Right ventricle myocardium inferior (tissue), 1 donor: ENCODE data around the gene SHROOM1. TPM values are rescaled to one million over a fixed set of nuclear protein-coding genes. Genes with fewer than 3 reads are reported as not detected.
"Not testable (repeated sequence)": the region's sequence is repeated elsewhere in the genome, so short reads cannot be mapped to it uniquely, and the experiment has no call there.

Experiments
- ATAC-seq: fragments of 200-7000 bp; cut with Tn5 transposase; one replicate; pipeline ENCODE4 v1.9.1; 2020; ENCODE audit warnings: mild to moderate bottlenecking, moderate library complexity
- DNase-seq: peaks from one replicate; pipeline ENCODE4 v3.0.0; 2021; ENCODE audit errors: missing footprints
- intact Hi-C: fragments of 100-400 bp; cut with DNase I; formaldehyde crosslinking; loops from one replicate; pipeline ENCODE4 v1.11.0; 2022
- total RNA-seq: library from RNA; stranded (reverse); fragmentation: NEBNext Ultra II Directional; extraction: Animal tissue kit (Norgen Biotek cat#: 25700); gene quantifications from one replicate; pipeline ENCODE4 v1.2.1, GENCODE V29; 2021
- donor health status: DM: no; HTN: yes; CAD: no; lungs with severe emphysema.

Gene SHROOM1
- total RNA-seq, 1 donor from 2014 or later, result 5.0 TPM

GRCh38 chr5:132814503-132815294 lies 15.7 kb downstream of the SHROOM1 start:
- DNase-seq, result no peak
- intact Hi-C loops, result loop anchor here (5.0 kb wide), 2 partner anchors 37 to 287 kb away; partner anchors contain the start of gene SEPTIN8
- ATAC-seq, result peak; percentile 20

- intact Hi-C loops, result no loop called here
These were observed 16.6 kb downstream of the SHROOM1 start for GRCh38 chr5:132813599-132814502.

GRCh38 chr5:132812781-132813598 lies 17.5 kb downstream of the SHROOM1 start, which contains the start of gene SOWAHA:
Gene SOWAHA, plus strand, starts transcription at chr5:132813302. Its CDS starts 320 bp downstream, at chr5:132813622.
- no peak for ATAC-seq
- intact Hi-C loops, result no loop called here

More at GRCh38 chr5:132813599-132814502, 16.6 kb downstream of the SHROOM1 start:
- peak; percentile 71 for ATAC-seq
- DNase-seq, result no peak

DNA sequence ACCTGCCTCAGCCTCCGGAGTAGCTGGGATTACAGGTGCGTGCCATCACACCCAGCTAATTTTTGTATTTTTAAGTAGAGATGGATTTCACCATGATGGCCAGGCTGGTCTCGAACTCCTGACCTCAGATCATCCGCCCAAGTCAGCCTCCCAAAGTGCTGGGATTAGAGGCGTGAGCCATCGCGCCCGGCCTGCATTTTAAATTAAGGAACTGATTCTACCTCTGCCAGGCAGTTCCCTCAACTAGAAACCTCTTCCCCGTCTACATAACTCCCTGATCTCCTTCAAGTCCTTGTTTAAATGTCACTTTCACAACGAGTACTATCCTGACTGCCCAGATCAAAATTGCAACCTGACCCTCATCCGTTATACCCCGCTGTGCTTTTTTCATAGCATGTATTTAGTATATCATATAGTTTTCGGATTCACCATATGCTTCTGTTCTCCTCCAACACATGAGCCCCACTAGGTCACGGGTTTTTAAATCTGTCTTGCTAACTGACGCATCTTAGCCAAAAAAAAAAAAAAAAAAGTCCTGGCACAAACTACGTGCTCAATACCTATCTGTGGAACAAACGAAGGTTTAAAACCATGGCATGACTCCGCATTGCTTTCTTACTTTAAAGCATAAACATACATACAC lies 18.2 kb downstream of the SHROOM1 start:
- ATAC-seq (no peak), DNase-seq (no peak)
- intact Hi-C loops, result no loop called here

More at GRCh38 chr5:132812781-132813598, 17.5 kb downstream of the SHROOM1 start, which contains the start of gene SOWAHA:
- DNase-seq, result no peak

DNA sequence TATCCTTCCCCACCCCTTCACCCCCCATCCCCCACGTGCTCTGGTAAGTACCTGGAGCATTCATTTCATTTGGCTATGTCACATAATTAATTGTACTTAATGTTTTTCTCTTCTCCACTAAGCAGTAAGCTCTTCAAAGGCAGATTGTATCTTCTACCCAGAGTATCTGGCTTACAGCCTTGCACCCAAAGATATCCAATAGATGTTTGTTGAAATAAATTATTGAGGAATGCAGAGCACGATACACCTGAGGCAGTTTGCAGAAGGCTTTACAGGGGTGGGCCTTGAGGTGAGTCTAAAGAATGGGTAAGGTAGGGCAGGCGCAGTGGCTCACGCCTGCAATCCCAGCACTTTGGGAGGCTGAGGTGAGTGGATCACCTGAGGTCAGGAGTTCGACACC lies 19.8 kb downstream of the SHROOM1 start:
- DNase-seq (no peak), ATAC-seq (no peak)
- intact Hi-C loops, result no loop called here

- intact Hi-C loops, result no loop called here
- DNase-seq (no peak), ATAC-seq (no peak)
These were observed 21.6 kb downstream of the SHROOM1 start for GRCh38 chr5:132808866-132809265.

DNA sequence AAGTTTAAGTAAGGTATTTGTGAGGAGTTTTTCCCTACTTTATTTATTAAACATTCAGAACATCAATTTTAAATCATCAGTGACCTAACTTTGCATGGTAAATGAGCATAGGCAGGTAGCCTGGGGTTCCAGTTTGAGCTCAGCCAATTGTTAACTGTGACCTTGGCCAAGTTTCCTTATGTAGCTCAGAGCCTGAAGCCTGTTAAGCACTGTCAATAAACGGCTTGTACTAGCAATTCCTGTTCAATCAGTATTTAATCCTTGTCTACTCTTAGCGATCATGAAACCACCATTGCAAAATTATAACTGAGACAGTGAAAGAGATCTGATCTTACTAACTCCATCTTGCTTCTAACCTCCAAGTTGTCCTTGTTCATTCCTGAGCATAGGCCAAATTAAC lies 22.0 kb downstream of the SHROOM1 start:
- no peak for ATAC-seq
- intact Hi-C loops, result no loop called here

DNA sequence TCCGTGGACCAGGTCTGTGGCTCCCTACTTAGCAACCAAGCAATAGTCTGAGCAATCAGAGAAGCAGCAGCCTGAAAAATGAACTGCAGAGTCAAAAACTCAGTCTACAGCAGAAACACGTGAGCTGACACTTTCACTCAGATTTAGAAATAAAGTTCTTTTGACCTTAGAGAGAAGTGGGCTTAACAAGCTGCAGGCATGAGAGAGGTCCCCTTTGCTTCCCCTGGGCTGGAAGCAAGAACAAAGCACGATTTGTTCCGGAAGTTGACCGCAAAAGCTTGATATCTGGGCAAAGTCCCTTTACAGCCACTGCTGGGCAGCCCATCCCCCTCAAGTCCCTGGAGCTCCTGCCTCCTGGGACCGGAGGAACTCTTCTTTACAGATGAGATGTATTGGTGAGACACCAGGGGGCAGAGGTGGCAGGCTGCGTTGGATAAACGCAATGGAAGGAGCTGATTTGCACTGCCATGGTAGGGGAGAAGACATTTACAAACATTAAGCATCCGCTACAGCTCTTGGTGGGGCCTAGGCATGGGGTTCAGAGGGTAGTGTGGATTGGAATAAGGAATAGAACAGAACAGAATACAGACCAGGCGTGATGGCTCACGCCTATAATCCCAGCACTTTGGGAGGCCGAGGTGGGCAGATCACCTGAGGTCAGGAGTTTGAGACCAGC lies 23.1 kb downstream of the SHROOM1 start:
- ATAC-seq, result no peak
- intact Hi-C loops, result no loop called here
- no peak for DNase-seq

More for the DNA sequence above, 22.0 kb downstream of the SHROOM1 start:
- DNase-seq, result no peak

DNA sequence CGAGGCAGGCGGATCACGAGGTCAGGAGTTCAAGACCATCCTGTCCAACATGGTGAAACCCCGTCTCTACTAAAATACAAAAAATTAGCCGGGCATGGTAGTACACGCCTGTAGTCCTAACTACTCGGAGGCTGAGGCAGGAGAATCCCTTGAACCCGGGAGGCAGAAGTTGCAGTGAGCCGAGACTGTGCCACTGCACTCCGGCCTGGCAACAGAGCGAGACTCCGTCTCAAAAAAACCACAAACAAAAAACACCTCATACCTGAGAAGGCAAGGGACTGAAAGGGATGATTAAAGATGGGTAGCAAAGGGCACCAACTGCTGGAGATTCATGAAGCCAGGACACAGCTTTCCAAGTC lies 23.7 kb downstream of the SHROOM1 start:
- ATAC-seq, intact Hi-C loops, DNase-seq: not testable (repeated sequence)

DNA sequence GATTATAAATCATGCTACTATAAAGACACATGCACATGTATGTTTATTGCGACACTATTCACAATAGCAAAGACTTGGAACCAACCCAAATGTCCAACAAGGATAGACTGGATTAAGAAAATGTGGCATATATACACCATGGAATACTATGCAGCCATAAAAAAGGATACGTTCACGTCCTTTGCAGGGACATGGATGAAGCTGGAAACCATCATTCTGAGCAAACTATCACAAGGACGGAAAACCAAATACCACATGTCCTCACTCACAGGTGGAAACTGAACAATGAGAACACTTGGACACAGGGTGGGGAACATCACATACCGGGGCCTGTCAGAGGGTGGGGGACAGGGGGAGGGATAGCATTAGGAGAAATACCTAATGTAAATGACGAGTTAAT lies 24.6 kb downstream of the SHROOM1 start:
- intact Hi-C loops, DNase-seq, ATAC-seq: not testable (repeated sequence)

- DNase-seq, ATAC-seq, intact Hi-C loops: not testable (repeated sequence)
These were observed 26.2 kb downstream of the SHROOM1 start for GRCh38 chr5:132804219-132804618.

- intact Hi-C loops, DNase-seq, ATAC-seq: not testable (repeated sequence)
These were observed 27.8 kb downstream of the SHROOM1 start for GRCh38 chr5:132802685-132803066.

GRCh38 chr5:132802044-132802684 lies 28.3 kb downstream of the SHROOM1 start:
- intact Hi-C loops, result no loop called here
- DNase-seq (no peak), ATAC-seq (no peak)

DNA sequence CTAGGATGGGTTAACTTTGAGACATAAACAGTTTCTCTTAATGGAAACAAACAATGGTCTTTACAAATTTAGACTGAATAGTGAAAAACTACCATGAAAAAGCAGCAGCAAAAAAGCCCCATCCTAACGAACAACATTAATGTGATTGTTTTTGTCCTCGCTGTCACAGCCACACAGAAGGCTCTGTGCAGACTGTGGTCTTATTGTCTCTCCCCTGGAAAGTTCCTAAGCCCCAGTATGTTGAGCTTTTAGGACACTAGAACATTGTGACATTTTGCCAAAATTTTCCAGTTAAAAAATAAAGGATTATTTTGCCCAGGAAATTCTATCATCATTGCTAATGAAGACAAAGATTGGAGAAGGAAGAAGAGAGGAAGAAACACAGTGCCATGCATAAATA lies 29.9 kb downstream of the SHROOM1 start:
- no peak for DNase-seq
- intact Hi-C loops, result no loop called here
- ATAC-seq, result no peak

DNA sequence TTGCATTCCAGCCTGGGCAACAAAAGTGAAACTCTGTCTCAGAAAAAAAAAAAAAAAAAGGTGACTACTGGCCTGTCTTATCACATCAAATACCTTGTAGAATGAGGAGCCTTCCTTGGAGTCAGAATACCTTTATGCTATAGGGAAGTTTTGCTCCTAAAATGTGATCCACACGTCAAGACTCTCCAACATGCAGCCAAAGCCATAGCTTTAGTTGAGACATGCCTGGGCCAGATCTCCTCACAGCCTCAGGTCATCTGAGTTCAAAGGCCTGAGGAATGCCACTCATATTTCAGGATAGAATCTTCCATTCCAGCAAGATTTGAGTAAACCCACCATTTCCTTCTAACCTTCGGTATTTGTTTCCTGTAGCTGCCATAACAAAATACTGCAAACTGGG lies 31.1 kb downstream of the SHROOM1 start:
- intact Hi-C loops, result no loop called here
- DNase-seq (no peak), ATAC-seq (no peak)

DNA sequence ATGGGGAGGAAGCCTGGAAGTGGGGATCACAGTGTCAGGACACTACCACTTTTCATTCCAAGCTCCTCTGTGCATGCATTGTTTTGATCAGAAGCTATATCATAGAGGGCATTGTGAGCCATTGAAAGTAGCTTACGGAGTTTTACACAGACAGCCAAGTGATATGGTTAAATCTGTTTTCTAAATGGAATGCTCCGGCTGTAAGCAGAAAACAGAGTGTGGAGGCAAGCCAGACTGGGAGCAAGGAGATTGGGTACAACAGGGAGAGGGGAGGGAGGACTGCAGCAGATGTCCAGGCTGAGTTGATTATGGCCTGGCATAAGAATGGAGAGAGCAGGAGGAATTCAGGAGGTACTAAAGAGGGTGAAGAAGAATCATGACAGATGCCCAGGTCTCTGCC lies 32.8 kb downstream of the SHROOM1 start:
- ATAC-seq, result no peak
- DNase-seq, result no peak
- intact Hi-C loops, result no loop called here

DNA sequence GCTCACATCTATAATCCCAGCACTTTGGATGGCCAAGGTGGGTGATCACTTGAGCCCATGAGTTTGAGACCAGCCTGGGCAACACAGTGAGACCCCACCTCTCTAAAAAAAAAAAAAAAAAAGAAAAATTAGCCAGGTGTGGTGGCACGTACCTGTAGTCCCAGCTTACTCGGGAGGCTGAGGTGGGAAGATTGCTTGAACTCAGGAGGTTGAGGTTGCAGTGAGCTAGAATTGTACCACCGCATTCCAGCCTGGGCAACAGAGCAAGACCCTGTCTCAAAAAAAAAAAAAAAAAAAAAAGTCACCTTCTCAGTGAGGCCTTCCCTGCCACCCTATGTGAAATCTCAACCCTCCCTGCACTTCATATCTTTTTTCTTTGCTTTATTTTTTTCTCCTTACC lies 39.4 kb downstream of the SHROOM1 start:
- DNase-seq, result no peak
- no peak for ATAC-seq
- intact Hi-C loops, result no loop called here
